Esophagus mucosa (tissue), 1 donor: Measurements from ENCODE around the gene SASH1. TPM values are rescaled to one million over a fixed set of nuclear protein-coding genes. Genes with fewer than 3 reads are reported as not detected.
A peak's percentile ranks its signal among the peaks of the same experiment; 100 is the strongest.

Source experiments
- ATAC-seq: fragments of 200-7000 bp; cut with Tn5 transposase; one replicate; pipeline ENCODE4 v1.9.1; 2020
- total RNA-seq: library from RNA; stranded (reverse); gene quantifications from one replicate; pipeline ENCODE4 v1.2.4, GENCODE V29; 2023
- donor health status: DM: yes; HTN: yes; CAD: no.

SASH1 gene
- total RNA-seq, 1 donor from 2014 or later = 65.2 TPM

DNA sequence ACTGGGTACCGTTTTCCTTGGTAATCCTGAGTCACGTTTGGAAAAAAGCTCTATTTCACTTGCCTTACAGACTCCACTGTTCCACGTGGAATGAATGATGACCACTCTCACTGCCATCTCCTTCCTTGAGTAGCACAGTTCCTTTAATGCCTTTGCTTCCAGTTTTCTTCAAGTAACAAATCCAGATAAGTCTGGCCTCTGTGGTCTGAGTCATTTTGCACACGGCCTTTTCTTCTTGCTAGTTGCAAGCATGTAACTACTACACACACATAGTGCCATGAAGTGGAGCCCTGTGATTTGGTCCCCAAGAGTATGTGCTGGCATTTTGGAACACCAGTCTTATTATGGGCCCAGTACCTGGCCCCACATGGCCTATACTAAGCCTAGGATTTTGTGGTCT, 182.8 kb downstream of the SASH1 start:
- no peak for ATAC-seq

DNA sequence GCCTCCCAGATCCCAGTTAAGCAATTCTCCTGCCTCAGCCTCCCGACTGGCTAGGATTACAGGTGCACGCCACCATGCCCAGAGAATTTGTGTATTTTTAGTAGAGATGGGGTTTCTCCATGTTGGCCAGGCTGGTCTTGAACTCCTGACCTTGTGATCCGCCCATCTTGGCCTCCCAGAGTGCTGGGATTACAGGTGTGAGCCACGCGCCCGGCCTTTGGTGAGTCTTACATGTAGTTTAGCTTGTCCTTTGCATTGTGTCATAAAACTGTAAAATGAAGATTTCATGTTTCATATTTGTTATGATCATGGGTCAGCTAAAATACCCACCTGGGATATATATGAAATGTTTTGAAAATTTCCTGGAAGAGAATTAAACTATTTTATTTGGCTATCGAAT, 183.5 kb downstream of the SASH1 start:
- no peak for ATAC-seq

DNA sequence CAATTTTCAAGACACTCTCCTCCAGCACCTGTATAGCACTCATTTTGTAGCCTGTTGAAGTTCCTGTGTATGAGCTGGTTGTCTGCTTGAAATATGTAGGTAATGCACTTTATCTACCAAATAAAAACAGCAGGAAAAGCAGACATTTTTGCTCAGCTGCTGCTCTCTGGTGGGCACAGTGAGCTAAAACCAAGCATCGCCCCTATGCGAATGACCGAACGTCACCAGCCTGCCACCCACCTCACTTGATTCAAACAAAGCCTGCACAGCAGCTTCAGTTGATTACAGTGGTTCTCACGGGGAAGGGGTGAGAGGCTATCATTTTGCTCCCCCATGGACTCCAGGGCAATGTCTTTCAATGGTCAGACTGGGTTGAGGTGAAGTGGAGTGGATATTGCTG, 185.7 kb downstream of the SASH1 start:
- ATAC-seq = no peak

DNA sequence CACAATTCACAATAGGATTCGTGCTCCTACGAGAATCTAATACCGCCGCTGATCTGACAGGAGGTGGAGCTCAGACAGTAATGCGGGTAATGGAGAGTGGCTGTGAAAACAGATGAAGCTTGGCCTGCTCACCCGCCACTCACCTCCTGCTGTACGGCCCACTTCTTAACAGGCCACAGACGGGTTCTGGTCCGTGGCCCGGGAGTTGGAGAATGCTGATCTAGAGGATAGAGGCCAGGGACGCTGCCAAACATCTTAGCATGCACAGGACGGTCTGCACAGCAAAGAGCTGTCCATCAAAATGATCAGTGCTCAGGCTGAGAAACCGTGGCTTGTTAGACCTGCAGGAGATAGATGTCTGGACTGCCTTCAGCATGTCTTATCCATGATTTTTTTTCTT, 186.4 kb downstream of the SASH1 start:
- ATAC-seq = no peak

DNA sequence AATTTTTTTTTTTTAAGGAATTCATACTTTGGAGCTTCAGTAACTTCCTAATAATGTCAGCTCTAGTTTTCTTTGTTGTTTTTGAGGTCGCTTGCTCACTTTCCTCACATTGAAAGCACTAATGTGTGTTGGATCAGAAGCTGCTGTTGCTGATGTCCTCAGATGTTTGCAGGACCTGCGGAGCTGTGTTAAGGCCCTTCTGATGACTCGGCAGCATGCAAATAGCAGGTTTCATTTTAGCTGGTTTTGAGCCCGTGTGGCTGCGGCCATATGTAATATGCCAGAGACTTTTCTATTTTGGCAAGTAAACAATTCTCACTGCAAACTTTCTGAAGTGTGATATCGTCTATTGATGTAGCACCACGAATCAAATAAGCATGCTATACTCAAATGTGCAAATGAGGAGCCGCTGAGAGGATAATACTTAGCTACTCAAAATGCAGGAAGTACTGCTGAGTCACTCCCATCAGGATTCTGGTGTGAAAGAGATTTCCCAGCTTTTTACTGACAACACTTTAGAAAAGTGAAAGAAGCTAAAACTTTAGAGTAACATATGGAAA, 187.8 kb downstream of the SASH1 start:
- no peak for ATAC-seq

DNA sequence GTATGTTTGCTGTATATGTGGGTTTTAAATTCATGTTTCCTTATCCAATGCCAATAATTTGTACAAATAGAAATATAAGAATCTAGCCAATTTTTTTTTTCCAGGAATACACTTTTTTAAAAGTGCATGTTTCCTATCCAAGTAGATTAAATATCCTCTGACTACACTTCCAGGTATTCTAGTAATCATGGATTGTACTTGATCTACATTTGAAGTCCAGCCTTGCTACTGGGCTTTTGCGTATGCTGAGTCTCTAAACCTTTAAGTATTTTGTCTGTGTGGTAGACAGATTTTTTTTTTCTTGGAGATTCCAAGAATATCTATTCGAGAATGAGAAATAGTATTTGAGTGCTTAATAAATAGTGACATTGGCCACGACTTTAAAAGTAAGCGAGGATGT, 188.3 kb downstream of the SASH1 start:
- no peak for ATAC-seq

DNA sequence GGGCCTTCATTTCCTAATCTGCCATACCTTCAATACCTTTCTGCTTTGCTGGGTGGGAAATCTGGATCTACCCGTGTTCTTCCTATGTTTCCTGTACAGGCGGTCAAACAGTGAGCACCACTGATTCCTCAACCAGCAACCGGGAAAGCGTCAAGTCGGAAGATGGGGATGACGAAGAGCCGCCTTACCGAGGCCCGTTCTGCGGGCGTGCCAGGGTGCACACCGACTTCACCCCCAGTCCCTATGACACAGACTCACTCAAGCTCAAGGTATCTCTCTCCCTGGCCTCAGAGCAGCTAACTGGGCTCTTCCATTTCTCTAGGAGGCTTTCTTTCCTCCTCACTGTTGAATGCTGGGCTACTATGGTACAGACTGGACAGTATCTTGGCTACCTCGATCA, 190.1 kb downstream of the SASH1 start:
- ATAC-seq = no peak

DNA sequence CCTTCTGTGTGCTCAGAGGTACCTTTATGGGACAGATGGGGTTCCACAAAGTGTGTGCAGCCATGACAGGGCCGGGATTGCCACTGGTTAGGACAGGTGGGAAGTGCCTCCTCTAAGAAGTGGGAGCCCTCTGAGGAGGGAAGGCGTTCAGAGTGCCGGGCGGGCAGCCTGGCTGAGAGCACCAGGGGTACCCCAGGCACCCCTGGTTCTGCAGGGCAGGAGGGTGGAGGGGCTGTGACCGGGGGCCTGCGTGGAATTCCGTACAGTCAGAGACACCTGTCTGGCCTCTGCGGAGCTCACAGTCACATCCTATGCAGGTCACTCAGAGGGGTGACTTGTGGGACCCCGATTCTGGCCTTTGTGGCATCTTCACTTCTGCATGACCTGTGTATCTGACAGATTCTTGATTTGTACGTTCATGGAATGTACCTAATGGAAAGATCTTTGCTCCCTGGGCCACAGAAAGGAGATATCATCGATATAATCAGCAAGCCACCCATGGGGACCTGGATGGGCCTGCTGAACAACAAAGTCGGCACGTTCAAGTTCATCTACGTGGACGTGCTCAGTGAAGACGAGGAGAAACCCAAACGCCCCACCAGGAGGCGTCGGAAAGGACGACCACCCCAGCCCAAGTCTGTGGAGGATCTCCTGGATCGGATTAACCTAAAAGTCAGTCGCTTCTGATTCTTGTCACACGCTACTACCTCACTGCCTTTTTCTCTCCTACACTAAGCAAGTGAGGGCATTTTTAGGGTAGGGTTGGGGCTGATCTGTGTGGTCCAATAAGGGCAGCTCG, 190.9 kb downstream of the SASH1 start:
- ATAC-seq = no peak

DNA sequence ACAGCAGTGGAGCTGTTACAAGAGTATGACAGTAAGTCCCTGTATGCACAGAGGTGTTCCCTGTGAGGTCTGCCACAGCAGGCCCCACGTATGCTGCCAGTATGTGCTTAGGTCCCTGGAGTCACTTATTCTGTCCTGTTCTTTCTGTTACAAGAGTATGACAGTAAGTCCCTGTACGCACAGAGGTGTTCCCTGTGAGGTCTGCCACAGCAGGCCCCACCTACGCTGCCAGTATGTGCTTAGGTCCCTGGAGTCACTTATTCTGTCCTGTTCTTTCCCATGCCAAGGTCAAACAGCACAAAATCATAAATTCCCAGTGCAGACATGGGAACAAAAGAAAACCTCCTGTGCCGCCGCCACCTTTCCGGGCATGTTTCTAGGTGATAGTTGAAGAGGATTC, 192.2 kb downstream of the SASH1 start:
- ATAC-seq = no peak

DNA sequence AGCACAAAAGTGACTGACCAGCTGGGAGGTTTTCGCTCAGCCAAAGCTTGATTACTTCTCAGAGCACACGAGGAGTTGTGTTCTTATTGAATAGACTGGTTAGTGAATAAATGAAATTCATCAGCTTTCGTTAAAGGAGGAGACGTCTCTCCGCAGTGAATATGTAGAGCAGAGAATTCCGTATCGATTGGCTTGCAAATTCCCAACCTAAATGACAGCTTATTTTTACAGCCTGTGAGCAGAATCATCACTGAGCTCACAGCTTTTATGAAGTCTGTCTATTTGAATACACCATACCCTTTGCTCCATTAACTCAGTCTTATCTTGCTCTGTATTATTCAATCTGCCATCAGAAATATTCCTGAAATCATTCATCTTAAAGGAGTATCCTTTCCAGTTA, 192.7 kb downstream of the SASH1 start:
- no peak for ATAC-seq

DNA sequence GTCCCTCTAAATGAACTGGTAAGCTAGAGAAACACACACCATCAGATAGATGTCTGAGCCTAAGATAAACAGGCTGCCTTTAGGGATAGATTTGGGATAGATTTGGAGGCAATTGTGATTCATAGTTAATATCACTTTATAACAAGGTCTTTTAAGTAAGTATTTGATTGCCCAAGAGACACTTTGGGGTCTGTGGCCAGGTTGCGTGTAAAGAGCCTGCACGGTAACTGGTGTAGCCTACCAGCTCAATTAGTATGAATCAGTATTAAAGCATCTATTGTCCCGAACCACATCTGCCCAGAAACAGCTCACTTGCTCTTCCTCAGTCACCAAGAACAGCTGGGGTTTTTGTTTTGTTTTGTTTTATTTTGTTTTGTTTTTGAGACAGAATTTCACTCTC, 193.3 kb downstream of the SASH1 start:
- ATAC-seq = no peak

DNA sequence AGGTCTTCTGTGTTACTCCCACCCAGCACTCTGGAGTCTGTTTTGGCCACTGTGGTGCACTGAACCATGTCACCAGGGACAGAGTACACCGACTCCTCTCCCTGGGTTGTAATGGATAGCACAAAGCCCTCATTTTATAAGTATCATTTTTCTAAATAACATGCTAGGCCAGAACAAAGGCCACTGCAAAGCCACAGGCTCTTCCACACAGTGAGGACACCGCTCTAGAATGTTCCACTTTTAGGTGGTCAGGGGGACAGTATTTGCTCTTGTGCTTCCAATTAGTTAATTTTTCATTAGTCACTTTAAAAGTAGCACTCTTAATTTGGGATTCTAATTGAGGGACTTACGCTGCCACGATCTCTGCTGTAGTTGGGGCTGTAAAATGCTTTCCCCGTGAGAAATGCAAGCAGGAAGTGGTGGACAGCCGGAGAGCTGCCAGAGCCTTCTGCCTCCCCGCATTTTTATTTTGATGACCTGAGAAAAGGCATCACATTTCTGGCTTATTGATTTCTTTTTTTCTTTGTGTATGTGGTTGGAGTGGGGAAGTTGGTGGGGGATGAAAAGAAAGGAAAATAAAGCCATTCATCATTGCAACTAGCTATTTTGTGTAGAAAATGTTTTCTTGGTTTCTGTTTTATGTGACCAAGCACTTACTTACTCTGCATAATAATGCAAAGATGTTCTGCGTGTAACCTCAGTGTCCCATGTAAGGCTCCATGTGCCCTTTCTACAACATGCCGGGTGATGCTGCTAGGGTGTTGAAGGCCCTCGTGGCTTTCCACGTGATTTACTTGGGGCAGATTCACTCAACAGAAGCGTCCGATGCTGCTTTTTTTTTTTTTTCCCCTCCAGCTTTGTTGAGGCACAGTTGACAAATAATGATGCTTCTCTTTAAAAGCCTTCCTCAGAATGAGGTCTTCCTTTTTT, 195.9 kb downstream of the SASH1 start:
- ATAC-seq = no peak

DNA sequence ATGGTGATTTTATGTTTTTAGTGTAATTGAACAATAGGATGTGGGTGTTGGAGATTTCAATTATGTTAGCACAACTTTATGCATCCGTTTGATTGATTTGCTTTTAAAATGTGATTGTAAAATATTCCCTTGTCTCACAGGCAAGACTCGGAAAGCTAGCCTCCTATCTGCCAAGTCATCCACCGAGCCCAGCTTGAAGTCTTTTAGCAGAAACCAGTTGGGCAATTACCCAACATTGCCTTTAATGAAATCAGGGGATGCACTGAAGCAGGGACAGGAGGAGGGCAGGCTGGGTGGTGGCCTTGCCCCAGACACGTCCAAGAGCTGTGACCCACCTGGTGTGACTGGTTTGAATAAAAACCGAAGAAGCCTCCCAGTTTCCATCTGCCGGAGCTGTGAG, 200.9 kb downstream of the SASH1 start:
- no peak for ATAC-seq

DNA sequence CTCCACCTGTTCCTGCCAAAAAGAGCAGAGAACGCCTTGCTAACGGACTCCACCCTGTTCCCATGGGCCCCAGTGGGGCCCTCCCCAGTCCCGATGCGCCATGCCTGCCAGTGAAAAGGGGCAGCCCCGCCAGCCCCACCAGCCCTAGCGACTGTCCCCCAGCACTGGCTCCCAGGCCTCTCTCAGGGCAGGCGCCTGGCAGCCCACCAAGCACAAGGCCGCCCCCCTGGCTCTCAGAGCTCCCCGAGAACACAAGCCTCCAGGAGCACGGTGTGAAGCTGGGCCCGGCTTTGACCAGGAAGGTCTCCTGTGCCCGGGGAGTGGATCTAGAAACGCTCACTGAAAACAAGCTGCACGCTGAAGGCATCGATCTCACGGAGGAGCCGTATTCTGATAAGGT, 201.8 kb downstream of the SASH1 start:
- ATAC-seq = no peak

DNA sequence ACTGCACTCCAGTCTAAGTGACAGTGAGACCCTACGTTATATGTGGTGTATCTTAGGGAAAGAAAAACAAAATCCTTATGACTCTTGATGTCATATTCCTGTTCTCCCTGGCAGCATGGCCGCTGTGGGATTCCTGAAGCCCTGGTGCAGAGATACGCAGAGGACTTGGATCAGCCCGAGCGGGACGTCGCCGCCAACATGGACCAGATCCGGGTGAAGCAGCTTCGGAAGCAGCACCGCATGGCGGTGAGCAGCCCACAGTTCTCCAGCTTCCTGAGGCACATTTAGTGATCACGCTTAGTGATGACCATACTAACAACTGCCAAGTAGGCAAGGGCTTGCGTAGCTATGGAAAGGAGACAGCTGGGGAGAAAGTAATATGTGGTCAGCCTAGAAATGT, 203.3 kb downstream of the SASH1 start:
- ATAC-seq = no peak

DNA sequence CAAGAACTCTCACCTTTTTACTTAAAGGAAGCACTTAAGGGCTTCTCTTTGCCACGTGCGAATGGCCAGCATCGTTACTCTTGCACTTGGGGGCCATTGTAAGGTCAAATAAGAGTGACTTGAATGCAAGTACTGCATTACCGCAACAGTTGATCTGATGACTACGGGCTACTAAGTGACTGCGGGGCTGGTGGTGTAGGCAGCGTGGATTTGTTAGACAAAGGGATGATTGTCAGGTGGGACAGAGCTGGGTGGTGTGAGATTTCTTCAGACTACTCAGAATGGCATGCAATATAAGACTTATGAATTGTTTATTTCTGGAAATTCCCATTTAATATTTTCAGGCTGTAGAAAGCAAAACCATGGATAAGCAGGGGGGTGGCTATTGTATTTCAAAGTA, 204.5 kb downstream of the SASH1 start:
- no peak for ATAC-seq

DNA sequence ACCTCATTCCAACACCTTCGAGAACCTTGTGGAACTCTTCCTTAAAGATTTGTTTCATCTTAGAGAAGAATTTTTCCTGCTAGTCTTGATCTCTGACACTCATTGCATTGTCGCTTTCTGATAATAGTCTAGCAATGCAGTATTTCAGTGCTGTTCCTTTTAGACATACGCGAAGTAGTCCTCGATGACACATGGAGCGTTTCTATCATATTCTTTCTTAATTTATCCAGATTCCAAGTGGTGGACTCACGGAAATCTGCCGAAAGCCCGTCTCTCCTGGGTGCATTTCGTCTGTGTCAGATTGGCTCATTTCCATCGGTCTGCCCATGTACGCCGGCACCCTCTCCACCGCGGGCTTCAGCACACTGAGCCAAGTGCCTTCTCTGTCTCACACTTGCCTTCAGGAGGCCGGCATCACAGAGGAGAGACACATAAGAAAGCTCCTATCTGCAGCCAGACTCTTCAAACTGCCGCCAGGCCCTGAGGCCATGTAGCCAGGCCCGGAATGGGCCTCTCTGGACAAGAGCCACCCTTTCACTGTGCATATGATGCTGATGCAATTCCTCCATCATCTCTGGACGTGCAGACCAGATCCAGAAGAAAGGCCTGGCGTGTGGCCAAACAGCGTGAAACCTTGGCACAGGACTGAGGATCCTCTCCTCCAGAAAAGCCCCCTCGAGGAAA, 205.6 kb downstream of the SASH1 start:
- no peak for ATAC-seq

DNA sequence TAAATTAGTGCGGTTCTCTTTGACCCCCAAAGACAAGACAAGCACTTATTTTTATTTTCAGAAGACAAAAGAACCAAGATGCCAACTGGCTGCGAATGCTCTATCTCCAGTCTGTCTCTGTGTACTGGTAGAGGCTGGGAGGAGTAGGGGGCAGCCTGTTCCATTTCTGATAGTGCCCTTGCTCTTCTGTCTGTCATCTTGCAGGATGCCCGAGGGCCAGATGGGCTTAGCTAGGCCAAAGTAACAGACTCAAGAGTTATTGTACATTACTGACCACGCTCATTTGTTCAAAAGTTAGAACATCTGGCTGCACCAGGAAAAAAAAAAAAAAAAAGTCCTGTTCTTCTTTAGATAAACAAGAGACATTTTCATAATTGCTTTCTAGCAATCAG, 206.1 kb downstream of the SASH1 start:
- no peak for ATAC-seq

DNA sequence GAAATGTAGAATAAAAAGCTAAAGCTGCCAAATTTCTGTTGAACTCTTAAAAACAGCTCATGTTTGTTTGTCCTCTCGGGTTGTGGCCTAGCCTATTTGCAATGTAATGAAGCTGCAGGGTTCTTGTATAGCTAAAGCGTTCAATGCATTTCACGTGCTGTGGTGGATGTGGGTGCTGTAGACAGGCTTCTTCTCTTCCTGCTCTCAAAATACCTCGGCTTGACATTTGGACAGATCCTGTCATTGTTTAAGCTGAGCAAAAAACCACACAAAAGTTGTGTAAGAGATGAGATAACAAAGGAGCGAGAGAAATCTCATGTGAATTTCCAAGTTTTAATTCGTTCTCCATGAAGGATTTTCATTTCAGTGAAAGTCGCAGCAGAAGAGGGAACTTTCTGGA, 207.9 kb downstream of the SASH1 start:
- ATAC-seq = no peak

DNA sequence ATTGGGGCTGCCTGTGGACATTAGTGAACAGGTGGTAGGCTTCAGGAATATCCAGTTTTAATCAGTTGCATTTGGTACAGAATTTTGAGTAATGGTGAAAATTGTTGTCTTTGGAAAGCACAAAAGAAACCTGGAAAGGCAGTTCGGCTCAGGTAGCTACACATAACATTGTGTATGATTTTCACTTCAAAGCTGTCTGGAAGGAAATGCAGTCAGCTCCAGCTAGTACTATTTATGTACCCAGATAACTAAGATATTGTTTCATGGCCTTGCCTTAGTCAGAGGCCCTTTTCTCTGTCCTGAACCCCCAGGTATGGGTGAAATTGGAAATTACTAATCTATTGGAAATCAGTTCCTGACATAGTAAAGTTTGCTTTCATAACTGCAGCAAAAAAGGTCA, 208.6 kb downstream of the SASH1 start:
- no peak for ATAC-seq

DNA sequence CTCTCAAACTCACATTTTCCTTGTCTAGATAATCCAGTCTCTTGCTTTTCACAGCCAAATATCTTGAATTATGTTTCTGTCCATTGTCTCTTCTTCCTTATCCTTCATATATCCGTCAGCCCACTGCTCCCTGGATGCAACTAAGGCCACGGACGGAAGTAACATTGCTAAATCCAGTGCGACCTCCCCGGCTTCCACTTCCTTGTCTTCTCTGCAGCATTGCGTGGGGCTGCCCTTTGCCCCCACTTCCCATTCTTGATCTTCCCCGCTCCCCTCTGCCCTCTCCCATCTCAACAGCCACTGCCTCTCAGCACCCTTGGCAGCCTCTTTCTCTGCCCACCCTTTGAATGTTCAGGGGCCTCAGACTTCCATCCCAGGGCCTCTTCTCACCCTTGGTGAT, 213.8 kb downstream of the SASH1 start:
- ATAC-seq = no peak

DNA sequence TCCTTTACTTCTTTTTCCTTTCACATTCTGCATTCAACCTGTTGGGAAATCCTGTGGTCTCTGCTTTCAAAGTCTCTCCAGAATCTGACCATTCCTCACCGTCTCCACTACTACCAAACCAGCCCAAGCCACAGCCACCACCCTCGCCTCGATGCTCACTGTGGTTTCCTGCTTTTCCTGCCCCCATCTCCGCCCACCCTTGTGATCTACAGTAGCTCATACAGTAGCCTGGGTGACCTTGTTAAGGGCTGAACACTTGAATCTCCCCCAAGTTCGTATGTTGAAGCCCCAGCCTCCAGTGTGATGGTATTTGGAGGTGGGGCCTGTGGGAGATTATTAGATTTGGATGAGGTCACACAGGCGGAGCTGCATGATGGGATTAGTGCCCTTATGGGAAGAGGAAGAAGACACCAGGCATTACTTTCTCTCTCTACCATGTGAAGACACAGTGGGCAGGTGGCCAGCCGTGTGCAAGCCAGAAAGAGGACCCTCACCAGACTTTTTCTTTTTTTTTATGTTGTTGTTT, 215.2 kb downstream of the SASH1 start:
- peak; percentile 20 for ATAC-seq
